Ovary (tissue), 9 donors: Measurements from ENCODE around the gene NOCT. TPM values are rescaled to one million over a fixed set of nuclear protein-coding genes. Genes with fewer than 3 reads are reported as not detected.
"Not testable (repeated sequence)": the region's sequence is repeated elsewhere in the genome, so short reads cannot be mapped to it uniquely, and the experiment has no call there.

Source experiments
- DNase-seq, 5 donors: peaks; one replicate each; pipeline ENCODE4 v3.0.0-alpha.2; 2019 to 2020
- H3K27ac ChIP-seq, 2 donors: fragments of 200-600 bp; one replicate each; pipeline versions ENCODE4 v1.5.1 to v1.8.0; 2019 to 2022
- H3K27me3 ChIP-seq: fragments of 200-600 bp; one replicate; pipeline ENCODE4 v1.8.0; 2022
- H3K36me3 ChIP-seq: fragments of 200-600 bp; sonication (generic); one replicate; pipeline ENCODE4 v1.5.1; 2019
- H3K4me1 ChIP-seq: one replicate; pipeline ENCODE4 v1.8.1; 2013; ENCODE audit warnings: mild to moderate bottlenecking, moderate library complexity; ENCODE audit not compliant: insufficient read depth
- H3K4me3 ChIP-seq: fragments of 200-600 bp; sonication (generic); one replicate; pipeline ENCODE4 v1.5.1; 2017
- H3K9me3 ChIP-seq, 2 donors: fragments of 200-600 bp in 1 of 2; sonication (generic) in 1 of 2; one replicate each; pipeline versions ENCODE4 v1.5.1 to v1.8.1; 2013 to 2019; ENCODE audit warnings: mild to moderate bottlenecking in 1 of 2, moderate library complexity in 1 of 2
- EP300 ChIP-seq: sonication (generic); formaldehyde crosslinking; IDR thresholded peaks from one replicate; pipeline ENCODE4 v1.6.1; 2017; ENCODE audit warnings: antibody characterized with exemption
- POLR2A ChIP-seq: fragments of 450-650 bp; IDR thresholded peaks from one replicate; pipeline ENCODE4 v1.6.1; 2017; ENCODE audit warnings: antibody characterized with exemption, mild to moderate bottlenecking, moderate library complexity
- WGBS, 3 donors: extraction: QIAGEN DNeasy Blood & Tissue Kit in 1 of 3; methylation state at CpG; one replicate each; pipeline versions ENCODE4 v1.1.5 to v1.1.7; 2013 to 2017; 5-methylcytosine and 5-hydroxymethylcytosine counted together
- intact Hi-C, 4 donors: fragments of 100-400 bp; cut with DNase I; formaldehyde crosslinking; loops; one replicate each; pipeline versions ENCODE4 v1.11.0 to v1.15.1; 2022 to 2023
- polyA plus RNA-seq, 2 donors: library from polyadenylated mRNA; stranded (reverse); fragments of 200-250 nt in 1 of 2; fragments of 350-450 nt in 1 of 2; fragmentation: Illumina TruSeq in 1 of 2; extraction: RNeasy Lipid Tissue Mini Kit (QIAGEN cat#74804) in 1 of 2; gene quantifications; one replicate each; pipeline ENCODE4 v1.2.3, GENCODE V29; 2013 to 2014
- total RNA-seq, 7 donors: library from RNA; depleted of rRNA in 2 of 7; stranded (reverse); fragments of >200 nt in 2 of 7; fragmentation: NEBNext Ultra II Directional in 3 of 7; extraction: Animal tissue kit (Norgen Biotek cat#: 25700) in 3 of 7; gene quantifications; one replicate each; pipeline versions ENCODE4 v1.1.0 to v1.2.4, GENCODE V29; 2016 to 2023
- TF ChIP-seq, protein P1 (sequence below), 3 donors: fragments of 450-650 bp in 2 of 3; fragments of 200-600 bp in 1 of 3; IDR thresholded peaks; one replicate each; pipeline versions ENCODE4 v1.5.1 to v1.8.0; 2016 to 2022; ENCODE audit warnings: antibody characterized with exemption in 3 of 3, mild to moderate bottlenecking in 1 of 3
- donor health status: DM: no; HTN: no; CAD: no; lungs with moderate emphysema.
- donor health status: DM: no; HTN: no; CAD: no.
- donor health status: Bipolar disorder and iron deficiency.
- donor health status: DM: yes; HTN: yes; CAD: no.
- donor health status: DM: no; HTN: no; CAD: no.
- donor health status: DM: yes; HTN: yes; CAD: no.

Gene NOCT
- total and polyA plus RNA-seq, 9 donors: 0.54 to 5.9 (median 1.8) TPM

DNA sequence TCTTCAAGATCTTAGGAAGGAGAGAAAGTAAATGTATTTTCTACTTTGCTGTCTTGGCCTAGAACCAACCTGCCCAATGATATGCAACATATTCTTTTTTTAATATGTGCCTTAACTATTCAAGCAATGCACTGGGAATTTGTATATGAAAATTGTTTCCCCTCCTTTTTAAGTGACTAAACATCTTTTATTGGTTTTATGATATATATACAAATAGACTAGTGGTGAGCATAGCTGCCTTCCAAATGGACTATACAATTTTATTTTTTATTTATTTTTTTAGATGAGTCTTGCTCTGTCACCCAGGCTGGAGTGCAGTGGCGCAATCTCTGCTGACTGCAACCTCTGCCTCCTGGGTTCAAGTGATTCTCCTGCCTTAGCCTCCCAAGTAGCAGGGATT, 10.3 kb downstream of the NOCT start:
- Histone ChIP-seq H3K4me3 (no peak overlapping the region), H3K36me3 (no peaks in the 10 kb centered on the region), H3K27me3 (no peaks in the 10 kb centered on the region), H3K27ac (no peak overlapping the region), H3K4me1 (no peaks in the 10 kb centered on the region), H3K9me3 (no peaks in the 10 kb centered on the region)
- TF ChIP-seq, protein P1, sequence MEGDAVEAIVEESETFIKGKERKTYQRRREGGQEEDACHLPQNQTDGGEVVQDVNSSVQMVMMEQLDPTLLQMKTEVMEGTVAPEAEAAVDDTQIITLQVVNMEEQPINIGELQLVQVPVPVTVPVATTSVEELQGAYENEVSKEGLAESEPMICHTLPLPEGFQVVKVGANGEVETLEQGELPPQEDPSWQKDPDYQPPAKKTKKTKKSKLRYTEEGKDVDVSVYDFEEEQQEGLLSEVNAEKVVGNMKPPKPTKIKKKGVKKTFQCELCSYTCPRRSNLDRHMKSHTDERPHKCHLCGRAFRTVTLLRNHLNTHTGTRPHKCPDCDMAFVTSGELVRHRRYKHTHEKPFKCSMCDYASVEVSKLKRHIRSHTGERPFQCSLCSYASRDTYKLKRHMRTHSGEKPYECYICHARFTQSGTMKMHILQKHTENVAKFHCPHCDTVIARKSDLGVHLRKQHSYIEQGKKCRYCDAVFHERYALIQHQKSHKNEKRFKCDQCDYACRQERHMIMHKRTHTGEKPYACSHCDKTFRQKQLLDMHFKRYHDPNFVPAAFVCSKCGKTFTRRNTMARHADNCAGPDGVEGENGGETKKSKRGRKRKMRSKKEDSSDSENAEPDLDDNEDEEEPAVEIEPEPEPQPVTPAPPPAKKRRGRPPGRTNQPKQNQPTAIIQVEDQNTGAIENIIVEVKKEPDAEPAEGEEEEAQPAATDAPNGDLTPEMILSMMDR (IDR thresholded peaks at IDR 0.05): no peak
- TF ChIP-seq POLR2A: no peak
- TF ChIP-seq EP300: no peak
- DNase-seq: no peak
- WGBS, 3 donors: 90 to 100% (median 97%) methylated on average over 1 of the region's 1 CpG
- intact Hi-C loops: no loop called here

DNA sequence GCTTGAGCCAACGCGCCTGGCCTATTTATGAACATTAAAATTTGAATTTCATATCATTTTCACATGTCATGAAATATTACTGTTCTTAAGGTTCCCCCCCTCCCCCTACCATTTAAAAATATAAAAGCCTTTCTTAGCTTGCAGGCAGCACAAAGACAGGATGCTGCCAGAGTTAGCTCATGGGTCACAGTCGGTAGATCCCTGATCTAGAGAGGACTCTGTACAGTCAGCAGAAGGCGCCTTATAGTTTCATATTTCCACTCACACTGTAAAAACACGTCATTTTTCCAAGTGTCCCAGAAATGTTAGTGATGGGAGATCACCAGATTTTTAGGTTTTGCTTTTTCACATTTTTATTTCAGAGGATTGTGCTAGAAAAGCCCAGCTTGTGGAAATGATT, 12.2 kb downstream of the NOCT start:
- H3K4me1 ChIP-seq: no peaks in the 10 kb centered on the region
- H3K27ac ChIP-seq: no peak overlapping the region
- intact Hi-C loops: no loop called here
- no peak for DNase-seq
- no peaks in the 10 kb centered on the region for H3K36me3 ChIP-seq
- H3K4me3 ChIP-seq: no peak overlapping the region
- no peaks in the 10 kb centered on the region for H3K27me3 ChIP-seq
- H3K9me3 ChIP-seq: no peaks in the 10 kb centered on the region
- TF ChIP-seq EP300 (no peak), POLR2A (no peak)
- TF ChIP-seq, protein P1 (IDR thresholded peaks at IDR 0.05): no peak
- WGBS, 3 donors: 86 to 88% (median 86%) methylated on average over 5 of the region's 5 CpGs

DNA sequence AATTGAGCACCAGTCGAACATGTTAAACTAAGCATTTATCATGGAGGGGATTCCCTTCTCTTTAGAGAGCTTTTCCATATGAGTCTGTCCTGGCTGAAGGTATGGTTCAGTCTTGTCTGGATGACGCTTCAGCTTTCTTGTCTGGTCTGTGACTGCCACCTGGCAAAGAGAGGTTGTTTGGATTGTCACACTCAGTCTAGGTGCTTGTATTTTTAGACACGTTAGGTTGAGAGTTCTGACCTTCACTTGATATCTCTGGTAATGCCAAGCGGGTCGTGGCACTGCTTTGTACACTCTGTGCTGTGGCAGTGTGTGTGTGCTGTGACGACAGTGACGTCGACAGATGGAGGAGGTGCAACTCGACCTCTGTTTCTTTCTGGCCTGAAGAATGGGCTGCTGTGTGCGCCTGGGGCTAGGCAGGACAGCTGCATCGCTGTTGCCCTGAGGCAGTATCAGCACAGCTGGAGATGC, 12.6 kb downstream of the NOCT start:
- Histone ChIP-seq H3K4me3 (no peak overlapping the region), H3K4me1 (no peaks in the 10 kb centered on the region), H3K9me3 (no peaks in the 10 kb centered on the region), H3K36me3 (no peaks in the 10 kb centered on the region), H3K27ac (no peak overlapping the region), H3K27me3 (no peaks in the 10 kb centered on the region)
- DNase-seq: no peak
- intact Hi-C loops: no loop called here
- TF ChIP-seq EP300 (no peak), POLR2A (no peak)
- TF ChIP-seq, protein P1 (IDR thresholded peaks at IDR 0.05): no peak
- 81 to 85% (median 83%) methylated on average over 11 of the region's 11 CpGs for WGBS, 3 donors

DNA sequence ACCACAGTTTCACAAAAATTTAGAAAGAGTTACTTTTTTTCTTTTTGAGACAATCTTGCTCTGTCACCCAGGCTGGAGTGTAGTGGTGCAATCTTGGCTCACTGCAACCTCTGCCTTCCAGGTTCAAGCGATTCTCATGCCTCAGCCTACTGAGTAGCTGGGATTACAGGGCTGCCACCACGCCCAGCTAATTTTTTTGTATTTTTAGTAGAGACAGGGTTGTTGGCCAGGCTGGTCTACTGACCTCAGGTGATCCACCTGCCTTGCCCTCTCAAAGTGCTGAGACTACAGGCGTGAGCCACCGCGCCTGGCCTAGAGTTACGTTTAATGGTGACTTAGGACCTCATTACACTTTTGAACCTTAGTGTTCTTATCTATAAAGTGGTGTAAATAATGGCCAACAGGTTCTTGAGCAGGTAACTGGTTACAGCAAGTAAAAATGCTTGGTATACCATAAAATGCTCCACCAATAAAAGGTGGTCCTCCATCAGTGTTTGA, 14.3 kb downstream of the NOCT start:
- not testable (repeated sequence) for H3K4me3 ChIP-seq, H3K36me3 ChIP-seq, H3K9me3 ChIP-seq, H3K27ac ChIP-seq, H3K27me3 ChIP-seq, DNase-seq, H3K4me1 ChIP-seq
- 75 to 95% (median 88%) methylated on average over 6 of the region's 6 CpGs for WGBS, 3 donors
- intact Hi-C loops: loop anchor here in 2 of 4 donors (10.0 kb wide), 2 partner anchors 55 to 615 kb away; no protein-coding TSS in a partner anchor

DNA sequence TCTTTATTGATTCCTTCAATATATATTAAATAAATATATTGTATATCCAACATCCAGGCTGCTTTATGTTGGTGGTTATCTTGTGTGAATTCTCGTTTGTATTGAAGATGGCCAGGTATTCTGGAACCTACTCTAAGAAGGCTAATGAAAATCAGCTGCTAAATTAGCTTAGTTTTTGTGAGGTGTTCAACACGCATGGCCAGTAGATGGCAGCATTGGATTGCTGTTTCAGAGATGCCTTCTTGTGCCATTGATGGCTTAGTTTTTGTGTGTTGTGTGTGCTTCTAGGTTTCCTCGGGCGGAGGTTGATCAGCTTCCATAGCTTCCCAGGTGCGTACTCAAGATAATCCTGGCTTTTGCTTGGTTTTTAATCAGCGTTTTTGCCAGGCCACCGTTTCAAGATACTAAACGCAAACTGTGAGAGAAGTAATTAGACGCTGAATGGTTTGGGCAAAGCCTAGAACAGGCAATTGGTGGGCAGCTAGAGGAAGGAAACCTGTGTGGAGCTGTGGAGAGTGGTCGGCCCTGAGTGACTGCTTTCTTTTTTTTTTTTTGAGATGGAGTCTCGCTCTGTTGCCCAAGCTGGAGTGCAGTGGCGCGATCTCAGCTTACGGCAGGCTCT, 15.1 kb downstream of the NOCT start:
- H3K4me3 ChIP-seq: no peak overlapping the region
- 34 to 41% (median 37%) methylated on average over 14 of the region's 14 CpGs for WGBS, 3 donors
- intact Hi-C loops: loop anchor here in 2 of 4 donors (10.0 kb wide), 2 partner anchors 54 to 614 kb away; no protein-coding TSS in a partner anchor
- TF ChIP-seq POLR2A: no peak
- TF ChIP-seq, protein P1 (IDR thresholded peaks at IDR 0.05): peak; percentile 56 to 78 (median 77)
- no peaks in the 10 kb centered on the region for H3K4me1 ChIP-seq
- no peak overlapping the region for H3K27ac ChIP-seq
- no peaks in the 10 kb centered on the region for H3K27me3 ChIP-seq
- no peaks in the 10 kb centered on the region for H3K36me3 ChIP-seq
- DNase-seq: peak; percentile 64 to 81 (median 68)
- no peaks in the 10 kb centered on the region for H3K9me3 ChIP-seq
